Activated naive CD4-positive, alpha-beta T cell treated with anti-CD3 and anti-CD28 coated beads, Interleukin-2, amount 50 U/mL, for 24 hours (primary cell): ENCODE results near the gene ARL4D.
"Not testable (repeated sequence)": the region's sequence is repeated elsewhere in the genome, so short reads cannot be mapped to it uniquely, and the experiment has no call there.

Source experiments
- H3K27ac Mint-ChIP-seq: one replicate; pipeline ENCODE4 v1.8.0; 2021; ENCODE audit warnings: mild to moderate bottlenecking, mixed read lengths
- H3K27me3 Mint-ChIP-seq: one replicate; pipeline ENCODE4 v1.8.0; 2021; ENCODE audit warnings: mixed read lengths
- H3K36me3 Mint-ChIP-seq: one replicate; pipeline ENCODE4 v1.8.0; 2021; ENCODE audit warnings: mixed read lengths
- H3K4me1 Mint-ChIP-seq: one replicate; pipeline ENCODE4 v1.8.0; 2021; ENCODE audit warnings: mixed read lengths
- H3K4me3 Mint-ChIP-seq: one replicate; pipeline ENCODE4 v1.8.0; 2021; ENCODE audit warnings: mild to moderate bottlenecking, mixed read lengths
- H3K9me3 Mint-ChIP-seq: one replicate; pipeline ENCODE4 v1.8.0; 2021; ENCODE audit warnings: mixed read lengths

The ARL4D gene

DNA sequence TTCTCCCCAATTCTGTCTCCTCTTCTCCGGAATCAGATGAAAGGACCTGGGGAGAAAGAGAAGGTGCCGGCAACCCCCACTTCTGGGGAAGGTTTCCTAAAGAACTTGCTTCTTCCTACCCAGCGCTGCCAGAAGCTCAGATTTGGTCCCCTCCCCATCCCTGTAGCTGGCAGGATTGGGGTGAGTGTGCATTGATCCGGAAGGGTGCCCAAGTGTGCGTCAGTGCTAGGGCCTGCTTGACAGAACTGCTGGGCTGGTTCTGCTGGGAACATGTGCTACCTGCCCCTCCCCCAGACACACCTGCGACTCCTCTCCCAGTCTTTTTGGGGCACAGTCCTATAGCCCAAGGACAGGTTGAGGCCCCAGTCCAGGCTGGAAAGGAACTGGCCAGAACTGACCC lies 3.3 kb downstream of the ARL4D start:
- Mint-ChIP-seq H3K9me3 (no peaks in the 10 kb centered on the region), H3K36me3 (no peaks in the 10 kb centered on the region), H3K4me1 (peaks cover 30% of the 10 kb centered on the region), H3K4me3 (no peak overlapping the region), H3K27ac (no peak overlapping the region), H3K27me3 (no peaks in the 10 kb centered on the region)

- no peaks in the 10 kb centered on the region for H3K27me3 Mint-ChIP-seq
- peaks cover 30% of the 10 kb centered on the region for H3K4me1 Mint-ChIP-seq
- H3K36me3 Mint-ChIP-seq: no peaks in the 10 kb centered on the region
- H3K27ac Mint-ChIP-seq: no peak overlapping the region
- H3K9me3 Mint-ChIP-seq: no peaks in the 10 kb centered on the region
- H3K4me3 Mint-ChIP-seq: no peak overlapping the region
Measured at GRCh38 chr17:43402567-43402966, 3.8 kb downstream of the ARL4D start.

- Mint-ChIP-seq H3K4me1 (peaks cover 22% of the 10 kb centered on the region), H3K36me3 (no peaks in the 10 kb centered on the region)
Measured at GRCh38 chr17:43403846-43404245, 5.1 kb downstream of the ARL4D start.

DNA sequence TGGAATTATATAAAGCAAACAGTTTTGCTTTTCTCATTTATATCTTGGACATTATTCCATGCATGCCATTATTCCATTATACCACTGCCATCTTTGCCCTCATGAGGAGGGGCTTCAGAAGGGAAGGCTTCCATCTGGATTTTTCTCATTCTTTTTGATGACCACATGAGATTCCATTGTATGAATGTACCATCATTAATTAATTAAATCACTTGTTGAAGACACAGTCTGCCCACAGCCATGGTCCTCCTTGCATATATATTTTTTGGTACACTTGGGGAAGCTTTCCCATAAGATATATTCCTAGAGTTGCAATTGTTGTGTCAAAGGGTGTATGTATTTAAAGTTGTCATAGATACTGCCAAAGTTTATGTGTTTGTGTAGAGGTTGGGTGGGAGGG lies 7.1 kb downstream of the ARL4D start:
- H3K4me3 Mint-ChIP-seq: no peak overlapping the region
- no peaks in the 10 kb centered on the region for H3K36me3 Mint-ChIP-seq
- H3K27ac Mint-ChIP-seq: no peak overlapping the region
- H3K4me1 Mint-ChIP-seq: peaks cover 7% of the 10 kb centered on the region
- no peaks in the 10 kb centered on the region for H3K9me3 Mint-ChIP-seq
- H3K27me3 Mint-ChIP-seq: no peaks in the 10 kb centered on the region

More at GRCh38 chr17:43403846-43404245, 5.1 kb downstream of the ARL4D start:
- H3K4me3 Mint-ChIP-seq: no peak overlapping the region
- H3K27ac Mint-ChIP-seq: no peak overlapping the region
- no peaks in the 10 kb centered on the region for H3K9me3 Mint-ChIP-seq
- H3K27me3 Mint-ChIP-seq: no peaks in the 10 kb centered on the region

DNA sequence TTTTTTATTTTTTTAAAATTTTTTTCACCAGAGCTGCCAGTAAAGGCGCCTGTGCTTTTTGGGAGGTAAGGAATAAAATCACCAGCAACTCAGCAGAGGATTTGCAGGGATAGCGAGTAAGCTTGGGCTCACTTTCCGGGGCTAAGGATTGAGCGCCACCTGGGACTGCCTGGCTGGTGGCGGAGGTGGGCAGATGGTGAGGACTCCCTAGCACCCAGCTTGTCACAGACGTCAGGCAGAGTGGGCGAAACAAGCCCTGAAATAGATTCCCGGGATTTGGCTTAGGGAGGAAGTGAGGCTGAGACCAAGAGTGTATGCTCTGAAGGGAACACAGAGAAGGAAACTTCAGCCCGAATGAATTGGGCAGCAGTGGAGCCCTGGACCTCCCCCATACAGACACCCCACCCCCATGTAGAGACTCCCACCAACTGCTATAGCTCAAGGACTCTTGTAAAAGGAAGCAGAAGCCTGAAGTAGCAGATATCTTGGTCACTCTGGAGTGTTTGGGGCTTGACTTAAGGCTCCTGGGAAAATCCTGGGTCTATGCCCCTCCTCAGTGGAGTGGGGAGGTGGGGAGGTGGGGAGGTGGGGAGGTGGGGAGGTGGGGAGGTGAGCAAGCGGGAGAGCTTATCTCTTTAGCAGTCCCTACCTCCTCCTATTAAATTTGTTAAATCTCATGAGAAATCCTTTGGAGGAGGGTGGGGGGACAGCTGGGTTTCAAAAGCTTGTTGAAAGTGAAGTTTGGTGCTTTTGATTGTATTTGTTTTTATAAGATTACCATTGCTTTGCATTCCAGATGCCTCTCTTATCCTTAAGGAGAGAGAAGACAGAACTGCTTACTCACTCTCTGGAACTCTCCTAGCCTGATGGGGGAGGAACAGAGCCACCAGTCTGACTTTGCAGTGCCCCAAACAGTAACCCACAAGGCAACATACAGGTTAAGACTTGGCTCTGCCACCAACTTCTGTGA lies 8.2 kb downstream of the ARL4D start:
- Mint-ChIP-seq H3K9me3 (no peaks in the 10 kb centered on the region), H3K27me3 (no peaks in the 10 kb centered on the region), H3K27ac (no peak overlapping the region), H3K36me3 (no peaks in the 10 kb centered on the region), H3K4me1 (no peaks in the 10 kb centered on the region), H3K4me3 (no peak overlapping the region)

DNA sequence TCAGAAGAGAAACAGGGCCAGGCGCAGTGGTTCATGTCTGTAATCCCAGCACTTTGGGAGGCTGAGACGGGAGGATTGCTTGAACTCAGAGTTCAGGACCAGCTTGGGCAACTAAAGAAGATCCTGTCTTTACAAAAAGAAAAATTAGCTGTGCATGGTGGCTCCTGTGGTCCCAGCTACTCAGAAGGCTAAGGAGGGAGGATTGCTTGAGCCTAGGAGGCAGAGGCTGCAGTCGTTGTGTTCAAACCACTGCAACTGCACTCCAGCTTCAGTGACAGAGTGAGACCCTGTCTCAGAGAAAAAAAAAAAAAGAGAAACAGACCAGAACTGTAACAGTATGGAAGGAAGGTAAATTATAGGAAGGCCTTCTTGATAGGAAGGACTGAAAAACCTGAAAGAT lies 10.3 kb downstream of the ARL4D start:
- Mint-ChIP-seq H3K27me3 (no peaks in the 10 kb centered on the region), H3K27ac (no peak overlapping the region), H3K36me3 (no peaks in the 10 kb centered on the region), H3K9me3 (no peaks in the 10 kb centered on the region), H3K4me1 (no peaks in the 10 kb centered on the region), H3K4me3 (no peak overlapping the region)

GRCh38 chr17:43410557-43411368 lies 12.0 kb downstream of the ARL4D start:
- Mint-ChIP-seq H3K27ac (no peak overlapping the region), H3K4me3 (no peak overlapping the region), H3K4me1 (no peaks in the 10 kb centered on the region), H3K27me3 (peaks cover 2% of the 10 kb centered on the region), H3K9me3 (no peaks in the 10 kb centered on the region), H3K36me3 (no peaks in the 10 kb centered on the region)

DNA sequence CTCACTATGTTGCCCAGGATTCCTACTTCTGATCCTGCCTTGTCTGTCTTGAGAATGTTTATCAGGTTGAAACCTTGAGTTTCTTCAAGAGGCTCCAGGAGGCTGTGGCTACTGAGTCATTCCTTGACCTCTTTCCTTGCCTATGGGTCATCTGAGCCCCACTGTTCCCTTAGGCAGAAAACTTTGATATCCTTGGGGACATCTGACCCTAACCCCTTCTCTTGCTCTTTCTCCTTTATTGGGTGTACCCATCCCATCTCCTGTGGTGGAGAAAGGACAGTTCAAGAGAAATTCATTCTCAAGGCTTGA lies 12.5 kb downstream of the ARL4D start:
- Mint-ChIP-seq H3K27ac (no peak overlapping the region), H3K4me1 (no peaks in the 10 kb centered on the region)

DNA sequence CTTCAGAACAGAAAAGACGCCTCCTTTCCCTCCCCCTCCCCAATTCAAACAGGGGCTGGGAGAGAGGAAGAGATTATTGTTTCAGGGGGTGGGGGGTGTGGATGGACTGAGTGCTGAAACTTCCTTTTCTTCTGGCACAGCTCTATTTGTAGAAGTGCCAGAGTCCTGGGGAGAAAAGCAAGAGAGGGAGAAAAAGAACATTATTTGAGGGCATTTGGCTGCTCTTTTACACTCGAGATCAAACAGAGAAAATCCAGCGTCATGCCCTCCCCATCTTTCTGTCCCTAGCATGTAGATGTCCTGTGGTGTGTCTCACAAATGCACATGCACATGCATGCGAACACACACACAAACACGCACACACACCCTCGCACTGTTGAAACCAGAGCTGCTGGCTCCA lies 13.0 kb downstream of the ARL4D start:
- Mint-ChIP-seq H3K36me3 (no peaks in the 10 kb centered on the region), H3K9me3 (no peaks in the 10 kb centered on the region), H3K27ac (no peak overlapping the region), H3K4me1 (no peaks in the 10 kb centered on the region), H3K27me3 (peaks cover 2% of the 10 kb centered on the region), H3K4me3 (no peak overlapping the region)

More for the DNA sequence above, 12.5 kb downstream of the ARL4D start:
- no peaks in the 10 kb centered on the region for H3K9me3 Mint-ChIP-seq
- no peak overlapping the region for H3K4me3 Mint-ChIP-seq
- peaks cover 2% of the 10 kb centered on the region for H3K27me3 Mint-ChIP-seq
- no peaks in the 10 kb centered on the region for H3K36me3 Mint-ChIP-seq

DNA sequence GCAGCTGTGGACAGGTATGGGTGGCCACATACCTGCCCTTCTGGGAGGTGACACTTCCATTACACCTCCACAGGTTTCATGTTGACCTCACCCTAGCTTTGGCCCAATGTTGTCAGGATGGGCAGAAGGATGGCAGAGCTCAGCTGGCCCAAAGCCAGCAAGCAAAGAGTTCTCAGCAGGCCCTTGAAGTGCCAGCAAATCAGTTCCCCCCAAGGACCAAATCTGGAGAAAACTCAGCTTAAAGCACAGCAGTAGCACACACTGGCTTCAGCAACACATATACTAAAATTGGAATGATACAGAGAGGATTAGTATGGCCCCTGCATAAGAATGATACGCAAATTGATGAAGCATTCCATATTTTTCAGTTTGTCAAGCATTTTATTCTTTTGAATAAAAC lies 13.4 kb downstream of the ARL4D start:
- Mint-ChIP-seq H3K27me3 (peaks cover 2% of the 10 kb centered on the region), H3K4me1 (no peaks in the 10 kb centered on the region), H3K27ac (no peak overlapping the region), H3K9me3 (no peaks in the 10 kb centered on the region), H3K4me3 (no peak overlapping the region), H3K36me3 (no peaks in the 10 kb centered on the region)

- Mint-ChIP-seq H3K27me3 (peaks cover 2% of the 10 kb centered on the region), H3K27ac (no peak overlapping the region), H3K9me3 (no peaks in the 10 kb centered on the region), H3K36me3 (no peaks in the 10 kb centered on the region), H3K4me3 (no peak overlapping the region), H3K4me1 (no peaks in the 10 kb centered on the region)
Measured at GRCh38 chr17:43416998-43417890, 18.5 kb downstream of the ARL4D start.

DNA sequence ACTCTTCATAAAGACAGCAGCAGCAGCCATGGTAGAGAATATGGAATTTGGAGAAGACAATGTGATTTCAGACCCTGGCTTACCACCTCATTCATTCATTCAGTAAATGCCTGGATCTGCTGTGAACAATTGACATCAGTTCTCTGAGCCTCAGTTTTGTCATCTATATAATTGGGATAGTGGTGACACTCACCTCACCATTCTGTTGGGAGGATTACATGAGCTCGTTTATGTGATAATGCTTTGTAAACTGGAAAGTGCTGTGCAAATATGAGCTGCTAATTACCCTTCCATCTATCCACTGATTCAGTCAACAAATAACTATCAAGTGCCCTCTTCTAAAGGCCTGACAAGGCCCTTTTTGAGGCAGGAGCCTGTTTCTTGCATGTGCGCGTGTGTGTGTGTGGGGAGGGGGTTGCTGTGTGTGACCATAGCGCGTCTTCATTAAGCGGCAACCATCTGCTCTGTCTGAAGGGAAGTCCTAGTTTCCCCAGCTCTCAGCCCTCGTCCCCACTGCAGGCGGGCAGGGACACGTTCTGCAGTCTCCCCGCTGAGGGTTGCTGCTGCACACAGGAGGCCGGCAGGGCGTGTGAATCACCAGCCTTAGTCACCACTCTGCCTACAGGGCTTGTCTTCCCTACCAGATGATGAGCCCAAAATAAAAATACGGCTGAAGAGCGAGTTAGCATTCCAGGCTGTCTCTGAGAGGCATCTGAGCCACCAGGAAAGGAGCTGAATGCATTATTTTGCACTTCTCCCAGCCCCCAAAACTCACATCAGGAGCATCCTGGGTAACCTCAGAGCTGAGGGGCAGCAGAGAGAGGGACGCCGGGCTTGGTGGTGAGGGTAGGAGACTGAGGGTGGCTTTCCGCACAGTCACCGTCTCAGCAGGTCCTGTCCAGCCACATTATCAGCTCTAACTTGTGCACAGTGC lies 19.9 kb downstream of the ARL4D start:
- no peaks in the 10 kb centered on the region for H3K36me3 Mint-ChIP-seq
- no peak overlapping the region for H3K27ac Mint-ChIP-seq
- no peaks in the 10 kb centered on the region for H3K4me1 Mint-ChIP-seq
- no peak overlapping the region for H3K4me3 Mint-ChIP-seq
- no peaks in the 10 kb centered on the region for H3K9me3 Mint-ChIP-seq
- H3K27me3 Mint-ChIP-seq: peaks cover 2% of the 10 kb centered on the region

DNA sequence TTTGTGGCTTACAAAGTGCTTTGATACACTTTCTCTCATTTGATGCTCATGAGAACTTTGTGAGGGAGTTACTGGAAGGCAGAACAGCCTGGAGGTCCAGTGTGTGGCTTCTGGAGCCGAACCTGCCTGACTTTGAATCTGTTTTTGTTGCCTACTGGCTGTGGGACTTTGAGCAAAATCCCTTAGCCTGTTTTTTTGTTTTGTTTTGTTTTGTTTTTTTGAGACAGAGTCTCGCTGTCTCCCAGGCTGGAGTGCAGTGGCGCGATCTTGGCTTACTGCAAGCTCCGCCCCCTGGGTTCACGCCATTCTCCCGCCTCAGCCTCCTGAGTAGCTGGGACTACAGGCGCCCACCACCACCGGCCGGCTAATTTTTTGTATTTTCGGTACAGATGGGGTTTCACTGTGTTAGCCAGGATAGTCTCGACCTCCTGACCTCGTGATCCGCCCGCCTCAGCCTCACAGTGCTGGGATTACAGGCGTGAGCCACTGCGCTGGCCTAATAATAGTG lies 20.6 kb downstream of the ARL4D start:
- not testable (repeated sequence) for H3K4me1 Mint-ChIP-seq

GRCh38 chr17:43423777-43424455 lies 25.1 kb downstream of the ARL4D start:
- H3K9me3 Mint-ChIP-seq: no peaks in the 10 kb centered on the region
- no peak overlapping the region for H3K4me3 Mint-ChIP-seq
- no peaks in the 10 kb centered on the region for H3K36me3 Mint-ChIP-seq
- H3K27ac Mint-ChIP-seq: no peak overlapping the region
- no peaks in the 10 kb centered on the region for H3K4me1 Mint-ChIP-seq
- H3K27me3 Mint-ChIP-seq: peaks cover 7% of the 10 kb centered on the region

More for the DNA sequence above, 20.6 kb downstream of the ARL4D start:
- H3K27ac Mint-ChIP-seq, H3K36me3 Mint-ChIP-seq, H3K4me3 Mint-ChIP-seq, H3K9me3 Mint-ChIP-seq, H3K27me3 Mint-ChIP-seq: not testable (repeated sequence)
